K562 (cell line): ENCODE results near the gene TMEM141. TPM values are rescaled to one million over a fixed set of nuclear protein-coding genes. Genes with fewer than 3 reads are reported as not detected.

Experiments used
- ATAC-seq: fragments of 200-7000 bp; cut with Tn5 transposase; 3 replicates; pipeline ENCODE4 v1.9.1; 2020; ENCODE audit warnings: moderate library complexity
- BruUV-seq: library from RNA; stranded (reverse); fragments of 400-500 nt; replicated peaks from 2 replicates; lab custom pipeline; 2021; lab: Mats Ljungman, UMichigan
- CTCF ChIA-PET: fragments of 300-600 bp; formaldehyde crosslinking; extraction: SDS; loops from one replicate; lab custom pipeline; 2021; ENCODE audit warnings: low intra/inter-chr PET ratio; lab: Yijun Ruan, JAX
- POLR2A ChIA-PET: fragments of 300-600, 350-650 bp; sonication (Branson Sonifier 250); formaldehyde crosslinking; extraction: SDS; loops from one replicate; lab custom pipeline; 2021; ENCODE audit warnings: antibody characterized with exemption, inconsistent platforms; lab: Yijun Ruan, JAX
- DNase-seq, 4 experiments: peaks; one replicate each; pipeline versions ENCODE4 v3.0.0 to v3.0.0-alpha.2; 2011 to 2018; ENCODE audit warnings: low spot score in 3 of 4, mixed read lengths in 3 of 4; ENCODE audit errors: extremely low read depth in 1 of 4
- FAIRE-seq: peaks from 2 replicates; lab custom pipeline; 2011; peaks lifted over from hg19 to GRCh38; lab: Jason Lieb, UNC
- H2AFZ ChIP-seq: 2 replicates; pipeline ENCODE4 v1.6.0; 2011; ENCODE audit warnings: low read depth, low read length, control low read depth, inconsistent platforms
- H3K27ac ChIP-seq: fragments of 200-600 bp; 3 replicates; pipeline ENCODE4 v1.8.0; 2011; ENCODE audit warnings: low read depth, mild to moderate bottlenecking, control low read depth, inconsistent platforms, low read length, moderate library complexity, mixed read lengths; ENCODE audit errors: extremely low read depth
- H3K27me3 ChIP-seq, 2 experiments: fragments of 300-600 bp in 1 of 2; 2 replicates in 1 of 2; 3 replicates in 1 of 2; pipeline versions ENCODE4 v1.6.0 to v1.8.0; 2011; ENCODE audit warnings: inconsistent platforms in 2 of 2, low read length in 2 of 2, mild to moderate bottlenecking in 1 of 2, mixed read lengths in 1 of 2, moderate library complexity in 1 of 2; ENCODE audit not compliant: control insufficient read depth in 2 of 2, insufficient read depth in 2 of 2
- H3K36me3 ChIP-seq: fragments of 300-600 bp; 3 replicates; pipeline ENCODE4 v1.8.0; 2011; ENCODE audit warnings: mild to moderate bottlenecking, low read length, inconsistent platforms; ENCODE audit not compliant: control insufficient read depth, insufficient read depth
- H3K4me1 ChIP-seq, 2 experiments: fragments of 200-600 bp in 1 of 2; replicated peaks in 1 of 2; 2 replicates in 1 of 2; 3 replicates in 1 of 2; pipeline versions ENCODE4 v1.5.1 to v1.8.0; 2011; ENCODE audit warnings: inconsistent platforms in 2 of 2, low read length in 2 of 2, mild to moderate bottlenecking in 1 of 2, mixed read lengths in 1 of 2, moderate library complexity in 1 of 2; ENCODE audit not compliant: control insufficient read depth in 2 of 2, insufficient read depth in 2 of 2
- H3K4me2 ChIP-seq: 2 replicates; pipeline ENCODE4 v1.6.1; 2011; ENCODE audit warnings: low read length, control low read depth, inconsistent platforms, mixed read lengths; ENCODE audit not compliant: insufficient read depth
- H3K4me3 ChIP-seq: fragments of 200-600 bp; sonication (generic), shearing (Covaris generic); 2 replicates; pipeline ENCODE4 v1.5.1; 2016; ENCODE audit warnings: control low read depth, inconsistent platforms
- H3K79me2 ChIP-seq: fragments of 200-600 bp; 3 replicates; pipeline ENCODE4 v1.8.0; 2011; ENCODE audit warnings: low read length, inconsistent platforms; ENCODE audit not compliant: control insufficient read depth, insufficient read depth
- H3K9ac ChIP-seq, 2 experiments: 2 replicates each; pipeline versions ENCODE4 v1.6.0 to v1.6.1; 2011; ENCODE audit warnings: low read depth in 2 of 2, low read length in 2 of 2, control low read depth in 1 of 2, inconsistent platforms in 1 of 2, mild to moderate bottlenecking in 1 of 2, mixed read lengths in 1 of 2; ENCODE audit not compliant: insufficient read depth in 1 of 2
- H3K9me1 ChIP-seq: one replicate; pipeline ENCODE4 v1.6.0; 2011; ENCODE audit warnings: inconsistent platforms, mild to moderate bottlenecking, low read length, moderate library complexity; ENCODE audit not compliant: control insufficient read depth, insufficient read depth
- H3K9me3 ChIP-seq: replicated peaks from 2 replicates; pipeline ENCODE4 v1.5.1; 2011; ENCODE audit warnings: low read depth, low read length, inconsistent platforms; ENCODE audit not compliant: control insufficient read depth, insufficient read depth
- H4K20me1 ChIP-seq: replicated peaks from 2 replicates; pipeline ENCODE4 v1.6.1; 2011; ENCODE audit warnings: low read length, inconsistent platforms, mixed read lengths; ENCODE audit not compliant: control insufficient read depth, insufficient read depth
- KLF10 ChIP-seq: fragments of 250-450 bp; sonication (Bioruptor Pico); IDR thresholded peaks from 2 replicates; pipeline ENCODE4 v1.6.1; 2021; ENCODE audit warnings: matching md5 sums
- MXI1 ChIP-seq: IDR thresholded peaks from 2 replicates; pipeline ENCODE4 v1.6.1; 2011; ENCODE audit warnings: low read depth, mild to moderate bottlenecking, improper control_type of control experiment, low read length
- ZBTB43 ChIP-seq: sonication (generic); formaldehyde crosslinking; IDR thresholded peaks from 2 replicates; pipeline ENCODE4 v1.8.0; 2023; ENCODE audit warnings: mild to moderate bottlenecking, missing genetic modification reagents
- ZNF3 ChIP-seq: fragments of 250-450 bp; sonication (Bioruptor Pico); IDR thresholded peaks from 2 replicates; pipeline ENCODE4 v1.5.0; 2021; ENCODE audit warnings: mild to moderate bottlenecking, moderate library complexity
- WGBS: fragments of 100-300 bp; shearing (Covaris generic); methylation state at CpG from one replicate; pipeline ENCODE4 v1.1.6; 2016; ENCODE audit warnings: low coverage, mixed read lengths; ENCODE audit not compliant: insufficient coverage; ENCODE audit errors: missing lambda C conversion rate; 5-methylcytosine and 5-hydroxymethylcytosine counted together
- in situ Hi-C: fragments of 300-500 bp; cut with MboI; formaldehyde crosslinking; loops from 4 replicates; pipeline ENCODE4 v1.15.0; 2018; ENCODE audit warnings: inconsistent platforms, mixed read lengths
- intact Hi-C: fragments of 100-400 bp; cut with micrococcal nuclease; formaldehyde crosslinking; loops from 2 replicates; pipeline ENCODE4 v1.14.2; 2022
- polyA plus RNA-seq, 8 experiments: library from polyadenylated mRNA; depleted of rRNA in 4 of 8; stranded (reverse) in 5 of 8; unstranded in 3 of 8; fragments of >200 nt; fragmentation: Nextera tagmentation in 2 of 8; fragmentation: Illumina TruSeq in 1 of 8; extraction: Ambion mirVana in 2 of 8; extraction: Trizol in 1 of 8; gene quantifications; 2 replicates each; pipeline versions ENCODE4 v1.2.1 to v1.2.3, GENCODE V29; 2011 to 2014; ENCODE audit warnings: inconsistent platforms in 1 of 8, missing spikeins in 1 of 8
- total RNA-seq, 7 experiments: library from RNA; depleted of rRNA in 6 of 7; stranded (reverse); fragments of >200 nt in 6 of 7; fragmentation: Illumina TruSeq in 2 of 7; extraction: Trizol in 2 of 7; gene quantifications; 2 replicates each; pipeline versions ENCODE4 v1.2.1 to v1.2.3, GENCODE V29; 2011 to 2021; ENCODE audit warnings: low replicate concordance in 1 of 7

The TMEM141 gene
- total and polyA plus RNA-seq, 9 of the 15 experiments (the other 6 are each of a cell fraction or from before 2014, with no cell fraction given): 21.5 to 123 (median 74.8) TPM

- TF ChIP-seq ZBTB43 (CRISPR knock-in tag) (no peak), ZNF3 (CRISPR knock-in tag) (no peak), KLF10 (no peak), MXI1 (no peak)
- no peaks in the 10 kb centered on the region; the same call in 1 of the 2 replicates for H4K20me1 ChIP-seq
- no TSS peak for BruUV-seq
- ChIA-PET CTCF (no interaction called here), POLR2A (interaction anchor here (0.7 to 1.3 kb wide), 5 partner anchors 8 to 88 kb away, joined by 3 to 5 read pairs (median 3); partner anchors contain the start of gene RABL6)
- no peak overlapping the region for H3K9ac ChIP-seq
- in situ Hi-C loops: no loop called here
- no peaks in the 10 kb centered on the region for H3K9me1 ChIP-seq
- DNase-seq: no peak
- H3K79me2 ChIP-seq: peaks cover 92% of the 10 kb centered on the region
- intact Hi-C loops: no loop called here
- no peak overlapping the region for H2AFZ ChIP-seq
- H3K4me2 ChIP-seq: no peak overlapping the region
- no peak for FAIRE-seq
- 0% methylated on average over 1 of the region's 1 CpG for WGBS
- no peak overlapping the region for H3K27ac ChIP-seq
- no peak overlapping the region for H3K4me3 ChIP-seq
- ATAC-seq: no peak
- H3K27me3 ChIP-seq: no peaks in the 10 kb centered on the region
- H3K36me3 ChIP-seq: peaks cover 80% of the 10 kb centered on the region
- H3K9me3 ChIP-seq: no peaks in the 10 kb centered on the region
- H3K4me1 ChIP-seq: peaks cover 0 to 9% of the 10 kb centered on the region in 2 experiments; a peak in 2 of 5 replicates
These were observed 24.3 kb downstream of the TMEM141 start for GRCh38 chr9:136815422-136815782.
